PC-3 (cell line): Measurements from ENCODE around the gene PCBP3. TPM values are rescaled to one million over a fixed set of nuclear protein-coding genes. Genes with fewer than 3 reads are reported as not detected.

Experiments
- ATAC-seq: fragments of 200-7000 bp; cut with Tn5 transposase; 2 replicates; pipeline ENCODE4 v1.9.1; 2020; ENCODE audit warnings: mild to moderate bottlenecking, moderate library complexity
- BruUV-seq: library from RNA; stranded (reverse); fragments of 400-500 nt; replicated peaks from 2 replicates; lab custom pipeline; 2021; lab: Mats Ljungman, UMichigan
- CTCF ChIA-PET: fragments of 300-600 bp; sonication (Branson Sonifier 250); formaldehyde crosslinking; loops from one replicate; lab custom pipeline; 2022; ENCODE audit warnings: antibody characterized with exemption; lab: Charles Lee
- POLR2A ChIA-PET: fragments of 300-600 bp; sonication (Branson Sonifier 250); formaldehyde crosslinking; loops from one replicate; lab custom pipeline; 2022; ENCODE audit warnings: antibody characterized with exemption; ENCODE audit not compliant: unreplicated experiment; lab: Charles Lee
- DNase-seq: peaks from one replicate; pipeline ENCODE4 v3.0.0-alpha.2; 2015
- H2AFZ ChIP-seq: fragments of 300-600 bp; sonication (generic); 2 replicates; pipeline ENCODE4 v1.6.0; 2016; ENCODE audit warnings: antibody characterized with exemption, low read length
- H3F3A ChIP-seq: fragments of 300-600 bp; sonication (generic); one replicate; pipeline ENCODE4 v1.6.0; 2017; ENCODE audit warnings: antibody characterized with exemption, low read length, control low read depth, mild to moderate bottlenecking; ENCODE audit not compliant: unreplicated experiment
- H3K27ac ChIP-seq: fragments of 300-600 bp; sonication (generic); 2 replicates; pipeline ENCODE4 v1.5.1; 2016; ENCODE audit warnings: mild to moderate bottlenecking, low read length
- H3K27me3 ChIP-seq: fragments of 300-600 bp; sonication (generic); 2 replicates; pipeline ENCODE4 v1.6.1; 2016; ENCODE audit warnings: low read length, mixed read lengths
- H3K36me3 ChIP-seq: fragments of 300-600 bp; sonication (generic); 2 replicates; pipeline ENCODE4 v1.6.1; 2016; ENCODE audit warnings: low read depth, mixed run types, low read length, mixed read lengths
- H3K4me1 ChIP-seq: fragments of 300-600 bp; sonication (generic); 2 replicates; pipeline ENCODE4 v1.5.1; 2016; ENCODE audit warnings: low read length; ENCODE audit not compliant: insufficient read depth
- H3K4me2 ChIP-seq: fragments of 300-600 bp; sonication (generic); 2 replicates; pipeline ENCODE4 v1.6.0; 2016; ENCODE audit warnings: low read length
- H3K4me3 ChIP-seq: fragments of 300-600 bp; sonication (generic); 2 replicates; pipeline ENCODE4 v1.5.1; 2016; ENCODE audit warnings: mild to moderate bottlenecking, low read length, mixed read lengths
- H3K79me2 ChIP-seq: fragments of 300-600 bp; sonication (generic); 2 replicates; pipeline ENCODE4 v1.6.1; 2017; ENCODE audit warnings: low read length, mixed read lengths
- H3K9ac ChIP-seq: fragments of 300-600 bp; sonication (generic); 2 replicates; pipeline ENCODE4 v1.6.0; 2016; ENCODE audit warnings: mild to moderate bottlenecking, low read length
- H3K9me2 ChIP-seq: fragments of 300-600 bp; sonication (generic); replicated peaks from 2 replicates; pipeline ENCODE4 v1.6.1; 2016; ENCODE audit warnings: mixed run types, low read length, mixed read lengths
- H3K9me3 ChIP-seq: fragments of 300-600 bp; sonication (generic); 2 replicates; pipeline ENCODE4 v1.6.1; 2016; ENCODE audit warnings: low read length, mixed read lengths
- H4K20me1 ChIP-seq: fragments of 300-600 bp; sonication (generic); 2 replicates; pipeline ENCODE4 v1.6.1; 2016; ENCODE audit warnings: low read length, mixed read lengths
- EZH2 ChIP-seq: fragments of 300-600 bp; sonication (generic); IDR thresholded peaks from one replicate; pipeline ENCODE4 v1.6.1; 2017; ENCODE audit warnings: antibody characterized with exemption, mild to moderate bottlenecking, low read length; ENCODE audit not compliant: unreplicated experiment
- EZH2phosphoT487 ChIP-seq: fragments of 300-600 bp; sonication (generic); IDR thresholded peaks from 2 replicates; pipeline ENCODE4 v1.6.1; 2018; ENCODE audit warnings: mild to moderate bottlenecking, antibody characterized with exemption, low read length, borderline replicate concordance
- intact Hi-C: fragments of 100-400 bp; cut with micrococcal nuclease; formaldehyde crosslinking; loops from 2 replicates; pipeline ENCODE4 v1.9.0; 2023
- total RNA-seq: library from RNA; depleted of rRNA; stranded (reverse); fragments of >200 nt; gene quantifications from 2 replicates; pipeline ENCODE4 v1.2.3, GENCODE V29; 2014
- TF ChIP-seq, protein P1 (sequence below): fragments of 300-600 bp; sonication (generic); conservative IDR thresholded peaks from 2 replicates; pipeline ENCODE4 v1.5.1; 2017; ENCODE audit warnings: antibody characterized with exemption, low read depth, mild to moderate bottlenecking, low read length

PCBP3 gene
- total RNA-seq, 1 experiment from 2014 or later = 2.4 TPM

- ChIA-PET POLR2A (no interaction called here), CTCF (no interaction called here)
- no peak overlapping the region for H3K27ac ChIP-seq
- H3F3A ChIP-seq = peaks cover 5% of the 10 kb centered on the region
- H2AFZ ChIP-seq = no peak overlapping the region
- H3K4me1 ChIP-seq = peaks cover 31% of the 10 kb centered on the region
- no peaks in the 10 kb centered on the region for H4K20me1 ChIP-seq
- no peaks in the 10 kb centered on the region for H3K9me3 ChIP-seq
- TF ChIP-seq EZH2 (no peak), EZH2phosphoT487 (no peak)
- TF ChIP-seq, protein P1, sequence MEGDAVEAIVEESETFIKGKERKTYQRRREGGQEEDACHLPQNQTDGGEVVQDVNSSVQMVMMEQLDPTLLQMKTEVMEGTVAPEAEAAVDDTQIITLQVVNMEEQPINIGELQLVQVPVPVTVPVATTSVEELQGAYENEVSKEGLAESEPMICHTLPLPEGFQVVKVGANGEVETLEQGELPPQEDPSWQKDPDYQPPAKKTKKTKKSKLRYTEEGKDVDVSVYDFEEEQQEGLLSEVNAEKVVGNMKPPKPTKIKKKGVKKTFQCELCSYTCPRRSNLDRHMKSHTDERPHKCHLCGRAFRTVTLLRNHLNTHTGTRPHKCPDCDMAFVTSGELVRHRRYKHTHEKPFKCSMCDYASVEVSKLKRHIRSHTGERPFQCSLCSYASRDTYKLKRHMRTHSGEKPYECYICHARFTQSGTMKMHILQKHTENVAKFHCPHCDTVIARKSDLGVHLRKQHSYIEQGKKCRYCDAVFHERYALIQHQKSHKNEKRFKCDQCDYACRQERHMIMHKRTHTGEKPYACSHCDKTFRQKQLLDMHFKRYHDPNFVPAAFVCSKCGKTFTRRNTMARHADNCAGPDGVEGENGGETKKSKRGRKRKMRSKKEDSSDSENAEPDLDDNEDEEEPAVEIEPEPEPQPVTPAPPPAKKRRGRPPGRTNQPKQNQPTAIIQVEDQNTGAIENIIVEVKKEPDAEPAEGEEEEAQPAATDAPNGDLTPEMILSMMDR = no peak
- H3K79me2 ChIP-seq = no peaks in the 10 kb centered on the region
- H3K27me3 ChIP-seq = no peaks in the 10 kb centered on the region
- DNase-seq (no peak), ATAC-seq (no peak)
- no peak overlapping the region for H3K4me3 ChIP-seq
- no peak overlapping the region for H3K9ac ChIP-seq
- no TSS peak for BruUV-seq
- intact Hi-C loops = no loop called here
- H3K9me2 ChIP-seq = no peaks in the 10 kb centered on the region
- no peak overlapping the region for H3K4me2 ChIP-seq
- H3K36me3 ChIP-seq = no peaks in the 10 kb centered on the region
Observed at GRCh38 chr21:45821998-45822397, 178.5 kb downstream of the PCBP3 start.

DNA sequence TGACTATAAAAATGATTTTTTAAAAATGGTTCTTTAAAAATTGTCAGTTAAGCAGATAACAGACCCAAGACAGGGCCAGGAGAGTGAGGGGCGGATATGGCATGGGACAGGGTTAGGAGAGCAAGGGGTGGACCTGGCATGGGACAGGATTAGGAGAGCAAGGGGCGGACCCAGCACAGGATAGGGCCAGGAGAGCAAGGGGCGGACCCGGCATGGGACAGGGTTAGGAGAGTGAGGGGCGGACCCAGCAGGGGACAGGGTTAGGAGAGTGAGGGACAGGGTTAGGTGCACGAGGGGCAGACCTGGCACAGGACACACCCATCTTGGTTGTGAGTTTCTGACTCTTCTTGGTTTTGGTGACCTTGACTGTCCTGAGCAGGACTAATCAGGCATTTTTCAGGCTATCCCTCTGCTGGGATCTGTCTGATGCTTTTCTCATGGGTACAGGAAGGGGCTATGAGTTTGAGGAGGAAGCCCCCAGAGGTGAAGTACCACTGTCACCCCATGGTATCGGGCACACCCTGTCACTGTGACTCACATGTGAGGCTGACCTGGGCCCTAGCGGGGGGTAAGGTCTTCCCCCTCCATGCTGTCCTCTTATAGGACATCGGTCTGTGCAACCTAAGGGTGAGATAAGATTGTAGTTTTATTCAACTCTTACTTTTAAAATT is 179.0 kb downstream of the PCBP3 start:
- H2AFZ ChIP-seq = no peak overlapping the region
- no peaks in the 10 kb centered on the region for H3K9me3 ChIP-seq
- H3K9me2 ChIP-seq = no peaks in the 10 kb centered on the region
- no peaks in the 10 kb centered on the region for H4K20me1 ChIP-seq
- H3K4me1 ChIP-seq = peaks cover 31% of the 10 kb centered on the region
- TF ChIP-seq EZH2 = no peak
- TF ChIP-seq, protein P1 = no peak
- TF ChIP-seq EZH2phosphoT487 = no peak
- H3F3A ChIP-seq = peaks cover 5% of the 10 kb centered on the region
- no peak overlapping the region for H3K4me2 ChIP-seq
- intact Hi-C loops = no loop called here
- DNase-seq (no peak), ATAC-seq (no peak)
- no peak overlapping the region for H3K4me3 ChIP-seq
- POLR2A ChIA-PET = no interaction called here
- no TSS peak for BruUV-seq
- CTCF ChIA-PET = no interaction called here
- H3K27me3 ChIP-seq = no peaks in the 10 kb centered on the region
- no peak overlapping the region for H3K9ac ChIP-seq
- H3K36me3 ChIP-seq = no peaks in the 10 kb centered on the region
- H3K27ac ChIP-seq = no peak overlapping the region
- H3K79me2 ChIP-seq = no peaks in the 10 kb centered on the region

- POLR2A ChIA-PET = no interaction called here
- no peaks in the 10 kb centered on the region for H3K79me2 ChIP-seq
- no peaks in the 10 kb centered on the region for H3K9me3 ChIP-seq
- no peaks in the 10 kb centered on the region for H4K20me1 ChIP-seq
- DNase-seq = no peak
- TF ChIP-seq, protein P1 = no peak
- TF ChIP-seq EZH2phosphoT487 = no peak
- TF ChIP-seq EZH2 = no peak
- no TSS peak for BruUV-seq
- intact Hi-C loops = no loop called here
- no peak overlapping the region for H2AFZ ChIP-seq
- H3F3A ChIP-seq = peaks cover 5% of the 10 kb centered on the region
- no peaks in the 10 kb centered on the region for H3K27me3 ChIP-seq
- no peak overlapping the region for H3K4me2 ChIP-seq
- CTCF ChIA-PET = no interaction called here
- H3K4me1 ChIP-seq = peaks cover 26% of the 10 kb centered on the region
- no peaks in the 10 kb centered on the region for H3K36me3 ChIP-seq
- H3K4me3 ChIP-seq = no peak overlapping the region
- H3K27ac ChIP-seq = no peak overlapping the region
- ATAC-seq = no peak
- no peak overlapping the region for H3K9ac ChIP-seq
- no peaks in the 10 kb centered on the region for H3K9me2 ChIP-seq
Observed at GRCh38 chr21:45823100-45823681, 179.7 kb downstream of the PCBP3 start.
